ENCODE data around the gene CLCNKA. TPM values are rescaled to one million over a fixed set of nuclear protein-coding genes. Genes with fewer than 3 reads are reported as not detected.

Gene CLCNKA
- total RNA-seq, 1 donor from 2014 or later, result 0.20 TPM

GRCh38 chr1:16063226-16063829 is 41.5 kb downstream of the CLCNKA start:
- no peak for DNase-seq

- DNase-seq, result no peak
Observed at GRCh38 chr1:16063921-16064320, 42.1 kb downstream of the CLCNKA start.

- no peak for DNase-seq
Observed at GRCh38 chr1:16064536-16065268, 42.9 kb downstream of the CLCNKA start.

GRCh38 chr1:16065269-16065576 is 43.4 kb downstream of the CLCNKA start:
- DNase-seq, result no peak

GRCh38 chr1:16066245-16066644 is 44.4 kb downstream of the CLCNKA start:
- DNase-seq, result no peak

GRCh38 chr1:16067127-16067768 is 45.4 kb downstream of the CLCNKA start:
- no peak for DNase-seq

- DNase-seq, result no peak
Observed at GRCh38 chr1:16067933-16068332, 46.1 kb downstream of the CLCNKA start.

GRCh38 chr1:16068356-16069270 is 46.8 kb downstream of the CLCNKA start:
- DNase-seq, result no peak

GRCh38 chr1:16070640-16071355 is 49.0 kb downstream of the CLCNKA start:
- DNase-seq, result no peak

GRCh38 chr1:16071614-16072013 is 49.8 kb downstream of the CLCNKA start:
- no peak for DNase-seq

- DNase-seq, result no peak
Observed at GRCh38 chr1:16072095-16072494, 50.3 kb downstream of the CLCNKA start.

- DNase-seq, result no peak
Observed at GRCh38 chr1:16072616-16073484, 51.0 kb downstream of the CLCNKA start.

GRCh38 chr1:16073490-16074119 is 51.8 kb downstream of the CLCNKA start, which contains the start of gene FAM131C:
FAM131C (minus strand) TSS chr1:16073651; CDS start chr1:16073442, 209 bp downstream.
- no peak for DNase-seq

- DNase-seq, result no peak
Observed at GRCh38 chr1:16074217-16074616, 52.4 kb downstream of the CLCNKA start.

- no peak for DNase-seq
Observed at GRCh38 chr1:16075337-16076030, 53.6 kb downstream of the CLCNKA start.

GRCh38 chr1:16076031-16076864 is 54.4 kb downstream of the CLCNKA start:
- no peak for DNase-seq

- no peak for DNase-seq
Observed at GRCh38 chr1:16076865-16077238, 55.0 kb downstream of the CLCNKA start.

GRCh38 chr1:16077406-16078245 is 55.8 kb downstream of the CLCNKA start:
- DNase-seq, result no peak
